Stimulated activated CD8-positive, alpha-beta memory T cell treated with anti-CD3 and anti-CD28 coated beads, Interleukin-15, amount 100 ng/mL, for 1 hour (primary cell): ENCODE results near the gene AK9.
"Not testable (repeated sequence)": the region's sequence is repeated elsewhere in the genome, so short reads cannot be mapped to it uniquely, and the experiment has no call there.

Experiments used
- DNase-seq: peaks from one replicate; pipeline ENCODE4 v3.0.0-alpha.2; 2020; ENCODE audit warnings: low read depth

Gene AK9

DNA sequence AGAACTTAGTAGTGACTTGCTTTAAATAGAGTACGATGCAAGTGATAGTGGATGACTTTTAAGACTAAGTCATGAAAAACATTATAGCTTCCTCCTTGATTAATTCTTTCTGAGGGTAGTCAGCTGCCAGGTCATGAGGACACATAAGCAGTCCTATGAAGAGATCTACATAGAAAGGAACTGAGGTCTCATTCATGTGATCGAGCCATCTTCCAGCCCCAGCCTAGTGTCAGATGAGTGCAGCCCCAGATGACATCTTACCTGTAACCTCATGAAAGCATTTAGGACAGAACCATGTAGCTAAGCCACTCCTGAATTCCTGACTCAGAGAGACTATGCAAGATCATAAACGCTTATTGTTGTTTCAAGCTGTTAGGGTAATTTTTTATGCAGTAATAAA lies 67.7 kb downstream of the AK9 start:
- DNase-seq = no peak

DNA sequence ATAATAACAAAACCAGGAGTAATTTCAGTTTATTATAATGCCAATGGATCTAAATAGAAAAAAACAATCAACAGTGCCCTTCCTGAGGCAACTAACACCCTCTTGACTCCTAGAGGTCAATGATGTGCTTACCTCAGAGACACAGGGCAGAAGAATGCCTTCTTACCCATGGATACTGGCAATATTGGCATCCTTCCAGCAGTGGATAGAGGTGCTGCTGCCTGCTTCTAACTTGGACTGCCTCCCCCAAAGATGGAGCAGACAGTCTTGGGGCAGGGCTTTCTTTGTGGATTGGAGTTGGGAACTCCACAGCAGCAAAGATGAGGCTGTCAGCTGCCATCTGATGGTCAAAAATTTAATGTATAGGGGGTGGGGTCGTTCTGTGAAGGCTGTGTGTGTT lies 78.7 kb downstream of the AK9 start:
- DNase-seq = no peak

DNA sequence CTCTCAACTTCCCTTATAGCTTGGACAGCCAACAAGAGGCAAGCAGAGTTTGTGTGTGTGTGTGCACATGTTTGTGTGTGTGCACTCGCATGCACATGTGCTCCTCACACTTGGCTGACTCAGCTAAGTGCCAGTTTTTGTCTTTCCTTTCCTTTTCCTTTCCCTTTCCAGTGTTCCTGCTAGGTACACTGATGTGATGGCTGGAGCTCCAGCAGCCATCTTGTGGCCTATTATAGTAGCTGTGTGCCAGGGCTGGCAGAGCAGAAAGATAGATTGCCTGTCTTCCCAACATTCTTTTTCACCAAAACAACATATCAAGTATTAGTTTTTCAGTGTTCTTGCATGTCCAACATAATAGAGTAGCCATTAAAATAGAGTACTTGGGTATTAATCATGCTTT lies 79.5 kb downstream of the AK9 start:
- DNase-seq = no peak

DNA sequence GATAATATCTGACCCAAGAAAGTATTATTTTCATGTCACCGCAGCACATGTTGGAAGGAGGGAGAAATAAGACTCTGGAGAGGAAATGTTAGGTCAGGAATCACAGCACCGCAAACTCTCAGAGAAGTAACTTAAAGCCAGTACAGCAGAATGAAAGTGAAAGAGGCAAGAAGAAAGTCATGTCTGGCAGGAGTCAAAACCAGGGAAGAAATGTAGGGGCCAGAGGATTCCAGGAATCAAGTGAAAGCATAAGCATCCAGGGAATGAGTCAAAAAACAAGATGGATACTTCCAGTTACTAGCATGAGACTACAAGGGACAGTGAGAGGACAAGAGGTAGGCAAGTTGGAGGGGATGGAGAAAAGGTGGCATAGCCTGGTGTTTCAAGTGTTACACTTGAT lies 80.4 kb downstream of the AK9 start:
- no peak for DNase-seq

DNA sequence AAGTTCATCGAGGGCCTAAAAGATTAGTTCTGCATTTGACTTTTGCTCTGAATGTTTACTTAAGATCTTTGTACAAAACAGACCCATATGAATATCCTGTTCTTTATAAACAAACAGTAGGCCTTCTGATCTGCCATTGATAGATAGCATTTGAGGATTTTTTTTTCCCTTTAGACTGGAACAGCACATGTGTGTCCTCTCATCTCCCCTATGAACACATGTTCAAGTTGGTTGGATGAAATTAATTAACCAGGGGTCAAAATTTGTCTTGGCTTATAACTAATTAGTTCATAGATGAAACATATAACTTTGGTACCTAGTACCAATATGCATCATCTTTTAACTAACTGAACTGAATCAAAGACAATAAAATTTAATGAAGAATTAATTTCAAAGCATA lies 81.3 kb downstream of the AK9 start:
- DNase-seq = no peak

DNA sequence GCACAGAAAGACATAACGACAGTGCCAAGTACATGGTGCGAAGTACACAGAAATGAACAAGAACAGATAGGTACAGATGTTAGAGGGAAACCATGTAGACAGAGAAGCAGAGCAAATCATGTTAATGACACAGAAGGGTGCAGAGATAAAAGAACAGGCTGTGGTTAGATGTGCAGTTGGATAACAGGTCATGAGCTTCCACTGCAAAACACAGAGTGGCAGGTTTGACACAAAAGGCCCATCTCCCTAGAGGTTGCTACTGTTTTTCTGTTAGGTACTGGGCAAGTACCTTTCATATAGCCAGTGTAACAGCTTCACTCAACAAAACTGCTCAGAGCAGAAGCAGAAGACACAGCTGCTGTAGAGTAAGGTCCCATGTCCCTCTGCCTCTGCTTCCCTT lies 84.6 kb downstream of the AK9 start:
- no peak for DNase-seq

DNA sequence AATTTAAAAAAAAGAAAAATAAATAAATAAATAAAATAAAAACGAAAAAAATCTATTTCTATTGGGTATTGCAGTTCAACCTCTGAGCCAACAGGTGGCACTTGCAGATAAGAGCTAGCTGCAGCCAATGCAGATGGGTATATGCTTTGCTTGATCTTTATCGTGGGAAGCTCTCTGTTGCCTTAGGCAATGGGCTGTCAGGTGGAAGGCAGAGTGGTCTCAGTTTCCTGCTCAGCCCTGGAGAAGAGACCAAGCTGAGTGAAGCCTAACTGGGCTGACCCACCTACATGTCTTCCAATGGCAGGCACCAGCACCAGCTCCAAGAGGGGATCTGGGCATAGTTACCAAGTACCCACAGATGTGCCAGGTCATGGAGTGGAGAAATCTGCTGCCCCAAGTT lies 95.0 kb downstream of the AK9 start:
- no peak for DNase-seq

DNA sequence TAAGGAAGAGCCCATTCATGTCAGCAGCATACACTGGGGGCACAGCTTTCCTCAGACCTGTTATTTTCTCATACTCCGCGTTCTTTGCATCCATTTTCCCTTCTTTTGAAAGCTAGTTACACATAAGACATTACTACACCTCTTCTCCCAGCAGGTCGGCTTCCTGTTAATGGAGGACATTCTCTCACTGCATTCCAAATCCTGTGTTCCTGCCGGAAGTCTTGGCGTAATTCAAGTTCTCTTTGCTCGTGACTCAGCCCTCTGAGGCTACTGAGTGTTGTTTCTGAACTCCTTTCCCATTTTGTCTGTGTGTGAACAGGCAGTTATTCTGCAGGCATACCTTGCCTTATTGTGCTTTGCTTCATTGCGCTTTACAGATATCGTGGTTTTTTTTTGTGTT lies 110.5 kb downstream of the AK9 start:
- DNase-seq = no peak

DNA sequence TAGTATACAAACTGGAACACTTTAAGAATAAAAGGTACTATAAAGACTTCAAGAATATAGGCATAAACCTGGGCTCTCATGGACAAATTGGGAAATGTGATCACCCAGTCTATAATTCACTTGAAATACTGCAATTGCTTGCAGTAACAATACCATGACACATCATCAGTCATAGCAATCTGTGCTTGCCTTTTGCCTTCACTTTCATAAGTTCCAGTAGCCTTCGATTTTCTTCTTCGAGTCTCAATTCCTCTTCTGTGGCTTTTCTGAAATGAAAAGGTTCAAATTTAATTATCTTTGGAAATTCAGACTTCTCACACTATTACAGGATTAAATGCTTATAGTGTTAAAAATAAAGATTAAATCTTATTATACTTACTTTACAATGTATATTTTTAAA lies 111.6 kb downstream of the AK9 start:
- DNase-seq = no peak

DNA sequence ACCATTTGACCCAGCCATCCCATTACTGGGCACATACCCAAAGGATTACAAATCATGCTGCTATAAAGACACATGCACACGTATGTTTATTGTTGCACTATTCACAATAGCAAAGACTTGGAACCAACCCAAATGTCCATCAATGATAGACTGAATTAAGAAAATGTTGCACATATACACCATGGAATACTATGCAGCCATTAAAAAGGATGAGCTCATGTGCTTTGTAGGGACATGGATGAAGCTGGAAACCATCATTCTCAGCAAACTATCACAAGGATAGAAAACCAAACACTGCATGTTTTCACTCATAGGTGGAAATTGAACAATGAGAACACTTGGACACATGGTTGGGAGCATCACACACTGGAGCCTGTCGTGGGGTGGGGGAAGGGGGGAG lies 121.1 kb downstream of the AK9 start:
- not testable (repeated sequence) for DNase-seq

DNA sequence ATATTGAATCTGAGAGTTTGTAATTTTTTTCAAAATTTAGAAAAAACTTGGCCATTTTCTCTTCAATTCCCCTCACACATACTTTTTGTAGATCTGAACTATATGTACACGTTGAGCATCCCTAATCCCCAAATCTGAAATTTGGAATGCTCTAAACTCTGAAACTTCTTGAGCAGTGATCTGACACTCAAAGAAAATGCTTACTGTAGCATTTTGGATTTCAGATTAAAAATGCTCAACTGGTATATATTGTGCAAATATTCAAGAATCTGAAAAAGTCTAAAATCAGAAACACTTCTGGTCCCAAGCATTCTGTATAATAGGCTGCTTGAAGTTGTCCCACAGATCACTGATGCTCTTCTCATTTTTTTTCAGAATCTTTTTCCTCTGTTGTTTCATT lies 129.2 kb downstream of the AK9 start:
- DNase-seq = no peak

DNA sequence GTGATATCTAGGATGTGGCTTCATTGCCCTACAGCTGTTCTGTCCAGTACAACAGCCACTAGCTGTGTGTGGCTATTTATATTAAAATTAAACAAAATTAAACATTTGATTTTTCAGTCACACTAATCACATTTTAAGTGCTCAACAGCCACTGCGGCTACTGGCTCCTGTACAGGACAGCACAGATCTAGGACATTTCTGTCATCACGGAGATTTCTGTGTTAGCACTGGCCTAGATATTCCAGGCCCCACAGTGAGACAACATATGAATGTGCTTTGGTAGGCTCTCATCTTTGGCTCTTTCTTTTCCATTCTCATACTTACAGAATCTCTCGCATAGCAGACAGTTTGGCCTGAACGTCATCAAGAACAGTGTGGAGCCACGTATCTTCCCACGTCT lies 159.6 kb downstream of the AK9 start:
- DNase-seq = no peak

DNA sequence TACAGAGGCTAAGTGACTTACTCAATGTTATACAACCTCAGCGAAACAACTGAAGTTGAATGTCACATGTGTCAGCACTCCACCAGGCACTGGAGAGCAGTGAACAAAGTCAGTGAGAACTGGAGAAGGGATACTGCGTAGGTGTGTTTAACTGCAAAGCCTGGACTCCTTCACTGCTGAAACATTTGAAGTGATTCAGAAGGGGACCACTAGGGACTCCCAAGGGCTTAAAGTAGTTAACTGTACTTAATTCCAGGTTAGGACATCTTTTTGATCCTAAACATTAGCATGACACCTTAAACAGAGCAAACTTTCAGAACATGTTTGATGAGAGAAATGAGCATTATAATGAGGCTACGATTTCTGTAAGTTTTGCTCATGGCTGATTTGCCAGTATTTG lies 163.0 kb downstream of the AK9 start:
- DNase-seq = no peak

DNA sequence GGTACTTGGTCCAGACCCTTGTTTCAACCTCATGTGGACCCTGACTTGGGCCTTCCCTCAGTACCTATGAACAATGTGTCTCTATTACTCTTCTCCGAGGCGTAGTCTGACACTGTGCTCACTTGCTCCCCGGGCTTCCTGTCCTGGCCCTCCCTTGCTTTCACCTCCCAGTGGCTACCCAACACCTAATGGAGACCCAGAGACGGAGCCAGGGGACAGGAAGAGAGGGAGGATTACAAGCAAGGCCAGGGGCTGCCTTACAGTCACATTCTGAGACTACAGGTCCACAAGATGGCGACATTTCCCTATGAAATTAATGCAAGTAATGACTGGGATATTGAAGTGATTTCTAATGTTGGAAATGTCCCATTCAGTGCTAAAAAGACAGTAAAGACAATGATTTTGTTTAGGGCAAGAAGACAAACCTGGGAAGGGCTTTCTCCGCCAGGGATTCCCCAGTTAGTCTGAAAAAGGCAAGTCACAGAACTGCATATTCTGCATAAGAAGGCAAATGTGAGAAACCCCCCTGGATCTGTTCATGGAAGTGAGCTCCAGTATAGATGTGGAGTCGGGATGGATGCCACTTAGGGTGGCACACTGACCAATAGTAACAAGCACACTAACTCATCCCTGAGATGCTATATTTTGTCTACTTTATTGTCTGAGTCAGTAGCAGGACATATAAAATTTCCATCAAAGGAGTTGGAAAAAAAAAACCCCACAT lies 163.9 kb downstream of the AK9 start:
- DNase-seq = peak; percentile 16

DNA sequence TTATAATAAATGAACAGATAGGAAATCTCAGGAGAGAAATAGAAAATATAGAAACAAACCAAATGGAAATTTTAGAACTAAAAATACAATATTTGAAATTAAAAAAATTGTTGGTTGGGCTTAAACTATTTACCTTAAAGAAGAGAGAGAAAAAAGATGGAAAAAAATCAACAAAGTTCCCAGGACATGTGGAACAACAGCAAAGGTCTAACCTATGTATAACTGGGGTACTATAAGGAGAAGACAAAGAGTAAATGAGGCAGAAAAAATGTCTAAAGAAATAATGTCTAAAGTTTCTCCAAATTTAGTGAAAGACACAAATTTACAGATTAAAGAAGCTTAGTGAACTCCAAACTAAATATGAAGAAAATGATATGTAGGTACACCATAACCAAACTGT lies 166.9 kb downstream of the AK9 start:
- DNase-seq = no peak

DNA sequence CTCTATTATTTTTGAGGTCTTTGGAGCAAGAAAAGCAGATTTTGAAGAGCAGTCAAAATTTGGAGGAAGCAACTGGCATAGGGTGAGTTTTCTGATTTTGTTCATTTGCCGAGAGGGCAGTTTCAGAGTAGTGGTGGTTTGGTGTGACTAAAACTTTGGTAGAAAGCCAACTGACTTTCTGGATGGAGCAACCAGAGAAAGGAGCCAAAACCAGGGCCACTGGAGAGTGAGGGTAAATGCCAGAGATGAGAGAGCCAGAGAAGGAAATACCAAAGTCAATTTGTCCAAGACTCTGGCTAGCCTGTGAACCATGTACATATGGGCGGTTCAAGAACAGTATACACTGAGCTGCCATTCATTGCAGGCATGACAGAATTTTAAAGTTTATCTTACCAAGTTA lies 167.5 kb downstream of the AK9 start:
- DNase-seq = no peak

DNA sequence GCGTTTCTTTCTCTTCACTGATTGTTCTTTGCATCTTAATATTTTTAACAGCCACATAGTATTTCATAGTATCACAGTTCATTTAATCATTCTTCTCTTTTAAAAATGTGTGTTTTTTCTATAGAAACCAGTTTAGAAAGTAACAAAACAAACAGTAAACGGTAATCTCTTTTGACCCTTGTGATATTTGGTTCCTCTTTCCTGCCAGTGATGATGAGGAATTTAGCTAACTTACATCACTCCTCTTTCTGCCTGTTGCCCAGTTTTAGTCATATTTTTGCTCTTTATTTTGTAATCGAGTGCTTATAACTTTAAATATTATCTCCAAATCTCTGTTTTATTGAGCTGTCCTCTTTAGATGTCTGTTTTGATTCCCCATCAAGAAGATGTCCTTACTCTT lies 169.9 kb downstream of the AK9 start:
- no peak for DNase-seq

DNA sequence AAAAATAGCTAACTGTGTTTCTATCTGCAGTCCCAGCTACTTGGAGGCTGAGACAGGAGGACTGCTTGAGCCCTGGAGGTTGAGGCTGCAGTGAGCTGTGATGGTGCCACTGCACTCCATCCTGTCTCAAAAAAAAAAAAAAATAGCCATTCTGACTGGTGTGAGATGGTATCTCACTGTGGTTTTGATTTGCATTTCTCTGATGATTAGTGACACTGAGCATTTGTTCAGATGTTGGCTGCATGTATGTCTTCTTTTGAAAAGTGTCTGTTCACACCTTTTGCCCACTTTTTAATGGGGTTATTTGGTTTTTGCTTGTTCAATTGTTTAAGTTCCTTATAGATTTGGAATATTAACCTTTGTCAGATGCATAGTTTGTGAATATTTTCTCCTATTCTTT lies 171.4 kb downstream of the AK9 start:
- DNase-seq = not testable (repeated sequence)

DNA sequence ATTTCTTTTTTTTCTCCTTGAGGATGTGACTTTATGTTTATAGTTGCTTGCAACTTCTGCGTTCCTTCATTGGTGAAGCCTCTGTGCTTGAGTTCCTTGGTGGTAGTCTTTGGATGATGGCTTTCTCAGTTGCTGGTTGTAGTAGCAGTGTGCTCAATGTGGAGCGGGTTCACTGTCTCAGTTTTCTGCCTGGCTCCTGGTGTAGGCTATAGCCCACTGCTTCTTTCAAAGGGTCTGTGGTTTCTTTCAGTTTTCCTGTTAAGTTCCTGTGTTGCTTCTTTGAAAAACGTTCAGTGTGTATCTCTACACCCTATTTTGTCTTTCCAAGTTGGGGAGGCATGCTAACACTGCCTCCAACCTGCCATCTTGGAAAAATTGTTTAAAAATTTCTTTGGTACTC lies 174.1 kb downstream of the AK9 start:
- no peak for DNase-seq

DNA sequence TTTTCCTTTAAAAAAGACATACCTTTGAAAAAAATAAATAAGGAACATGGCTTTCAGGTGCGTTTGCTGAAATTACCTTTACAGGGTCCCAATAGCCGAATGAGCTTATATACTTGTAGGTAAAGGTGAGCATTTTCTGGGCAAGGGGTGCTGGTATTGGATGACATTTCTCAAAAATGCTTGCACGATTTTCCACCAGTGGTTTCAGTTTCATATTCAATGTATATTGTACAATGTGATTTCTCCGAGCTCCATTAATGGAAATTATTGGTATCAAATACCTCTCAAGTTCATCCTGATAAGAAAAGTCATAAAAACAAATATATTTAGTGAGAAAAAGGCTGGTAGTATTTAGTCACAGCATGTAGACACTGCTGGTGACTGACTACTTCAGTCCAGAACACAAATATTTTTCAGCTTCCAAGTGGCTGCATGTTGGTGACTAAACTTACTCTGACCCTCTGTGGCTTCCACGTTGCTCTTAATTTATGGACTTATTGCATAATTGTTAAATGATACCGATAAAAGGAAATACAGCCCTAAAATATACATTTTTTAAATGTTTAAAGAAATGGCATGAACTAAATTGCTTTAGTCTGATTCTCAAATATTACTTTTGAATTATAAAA lies 175.1 kb downstream of the AK9 start:
- DNase-seq = no peak

DNA sequence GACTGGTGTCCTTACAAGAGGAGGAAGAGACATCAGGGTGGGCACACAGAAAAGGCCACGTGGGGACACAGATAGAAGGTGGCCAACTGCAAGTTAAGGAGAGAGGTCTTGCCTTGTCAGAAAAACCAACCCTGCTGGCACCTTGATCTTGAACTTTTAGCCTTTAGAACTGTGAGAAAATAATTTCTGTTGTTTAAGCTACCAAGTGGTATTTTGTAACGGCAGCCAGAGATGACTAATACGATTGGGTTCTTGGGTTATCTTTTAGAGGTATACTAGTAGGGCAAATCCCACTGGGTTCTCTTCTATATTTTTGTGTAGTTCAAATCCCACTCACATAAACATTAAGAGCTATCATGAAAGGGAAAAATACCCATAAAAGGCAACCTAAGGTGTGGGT lies 176.1 kb downstream of the AK9 start:
- no peak for DNase-seq

DNA sequence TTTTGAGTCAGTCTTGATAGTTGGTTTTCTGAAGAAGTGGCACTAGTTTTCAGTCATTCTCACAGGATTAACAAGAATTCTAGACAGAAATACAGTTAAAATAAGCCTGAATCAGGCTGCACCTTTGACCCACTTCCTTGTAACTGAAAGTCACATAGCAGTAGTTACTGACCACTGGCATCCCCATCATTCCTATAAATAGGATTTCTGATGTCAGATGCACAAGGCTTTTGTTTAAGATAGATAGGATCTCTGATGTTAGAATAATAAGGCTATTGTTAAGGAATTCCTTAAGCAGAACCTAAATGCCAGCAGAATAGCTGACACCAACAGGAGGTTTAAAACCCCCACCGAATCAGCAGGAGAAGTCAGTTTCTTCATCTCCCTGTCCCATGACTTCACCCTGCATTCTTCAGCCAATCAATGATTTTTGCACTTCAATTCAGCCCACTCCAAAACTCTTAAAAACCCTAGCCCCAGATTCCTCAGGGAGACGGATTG lies 177.4 kb downstream of the AK9 start:
- DNase-seq = no peak

DNA sequence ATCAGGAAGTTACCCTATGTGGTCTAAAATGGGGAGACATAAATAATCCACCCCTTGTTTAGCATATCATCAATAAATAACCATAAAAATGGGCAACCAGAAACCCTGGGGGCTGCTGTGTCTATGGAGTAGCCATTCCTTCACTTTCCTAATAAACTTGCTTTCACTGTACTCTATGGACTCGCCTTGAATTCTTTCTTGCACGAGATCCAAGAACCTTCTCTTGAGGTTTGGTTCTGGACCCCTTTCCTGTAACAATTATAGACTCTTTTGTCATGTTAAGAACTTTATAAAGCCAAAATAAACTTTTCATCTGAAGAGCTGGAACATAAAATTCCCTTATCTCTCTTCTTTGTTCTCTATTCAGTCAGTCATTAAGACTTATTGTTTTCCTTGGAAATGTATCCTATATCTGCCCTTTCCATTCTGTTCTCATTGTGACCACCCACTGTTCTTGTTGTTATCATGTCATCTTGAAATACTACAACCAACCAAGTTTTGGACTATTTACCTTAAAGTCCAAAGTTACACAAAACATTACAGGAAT lies 178.7 kb downstream of the AK9 start:
- DNase-seq = no peak

DNA sequence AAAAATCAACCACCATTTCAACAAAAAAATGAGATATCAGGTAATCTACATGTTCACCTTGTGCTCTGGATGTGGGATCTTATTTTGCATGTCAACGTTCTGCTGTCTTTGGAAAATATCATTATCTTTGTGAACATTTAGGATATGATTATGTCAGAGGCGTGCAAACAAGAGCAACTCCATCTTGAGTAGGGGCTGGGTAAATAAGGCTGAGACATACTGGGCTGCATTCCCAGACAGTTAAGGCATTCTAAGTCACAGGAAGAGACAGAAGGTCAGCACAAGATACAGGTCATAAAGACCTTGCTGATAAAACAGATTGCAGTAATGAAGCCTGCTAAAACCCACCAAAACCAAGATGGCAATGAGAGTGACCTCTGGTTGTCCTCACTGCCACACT lies 179.2 kb downstream of the AK9 start:
- no peak for DNase-seq
